Vagina (tissue), 2 donors: Measurements from ENCODE around the gene KTN1.

Source experiments
- POLR2A ChIP-seq, 2 donors: fragments of 450-650 bp; IDR thresholded peaks; one replicate each; pipeline ENCODE4 v1.6.1; 2017; ENCODE audit warnings: antibody characterized with exemption in 2 of 2, mild to moderate bottlenecking in 2 of 2, moderate library complexity in 2 of 2
- POLR2AphosphoS5 ChIP-seq, 2 donors: sonication (generic); formaldehyde crosslinking; IDR thresholded peaks; one replicate each; pipeline ENCODE4 v1.9.0; 2017; ENCODE audit warnings: antibody characterized with exemption in 2 of 2, mild to moderate bottlenecking in 2 of 2, low read depth in 1 of 2; ENCODE audit not compliant: insufficient read depth in 1 of 2

- TF ChIP-seq POLR2AphosphoS5 (IDR thresholded peaks at IDR 0.05; ENCODE audit: insufficient read depth in 1 of 2, low read depth in 1 of 2) (no peak), POLR2A (IDR thresholded peaks at IDR 0.05) (no peak)
Measured at GRCh38 chr14:55589171-55589570, 9.2 kb downstream of the KTN1 start.
